Glutamatergic neuron (in vitro differentiated cells): ENCODE measurements around the gene LGR5. TPM values are rescaled to one million over a fixed set of nuclear protein-coding genes. Genes with fewer than 3 reads are reported as not detected.

ENCODE experiments used
- DNase-seq: peaks from one replicate; pipeline ENCODE4 v3.0.0; 2022
- H3K27ac Mint-ChIP-seq: one replicate; pipeline ENCODE4 v1.8.0; 2020; ENCODE audit warnings: mild to moderate bottlenecking, mixed read lengths, inconsistent platforms; ENCODE audit not compliant: unreplicated experiment
- H3K27me3 Mint-ChIP-seq: one replicate; pipeline ENCODE4 v1.8.0; 2020; ENCODE audit warnings: mild to moderate bottlenecking, moderate library complexity, mixed read lengths, inconsistent platforms; ENCODE audit not compliant: unreplicated experiment
- H3K36me3 Mint-ChIP-seq: one replicate; pipeline ENCODE4 v1.8.0; 2020; ENCODE audit warnings: mild to moderate bottlenecking, mixed read lengths, inconsistent platforms; ENCODE audit not compliant: unreplicated experiment
- H3K4me1 Mint-ChIP-seq: one replicate; pipeline ENCODE4 v1.8.0; 2020; ENCODE audit warnings: mild to moderate bottlenecking, low read depth, mixed read lengths, inconsistent platforms; ENCODE audit not compliant: unreplicated experiment
- H3K4me3 Mint-ChIP-seq: one replicate; pipeline ENCODE4 v1.8.0; 2020; ENCODE audit warnings: mild to moderate bottlenecking, mixed read lengths, inconsistent platforms; ENCODE audit not compliant: unreplicated experiment
- H3K9me3 Mint-ChIP-seq: one replicate; pipeline ENCODE4 v1.8.0; 2020; ENCODE audit warnings: mild to moderate bottlenecking, moderate library complexity, mixed read lengths, inconsistent platforms; ENCODE audit not compliant: unreplicated experiment
- CTCF ChIP-seq: fragments of 200-600 bp; sonication (generic); IDR thresholded peaks from one replicate; pipeline ENCODE4 v1.5.0; 2021; ENCODE audit not compliant: partially characterized antibody, unreplicated experiment
- total RNA-seq: library from RNA; stranded (reverse); fragmentation: NEBNext Ultra II Directional; extraction: Animal tissue kit (Norgen Biotek cat#: 25700); gene quantifications from one replicate; pipeline ENCODE4 v1.2.1, GENCODE V29; 2021; ENCODE audit not compliant: unreplicated experiment

LGR5 gene
- total RNA-seq, 1 donor from 2014 or later = 3.1 TPM

- H3K27ac Mint-ChIP-seq = no peak overlapping the region
Observed at GRCh38 chr12:71607494-71608330, 168.1 kb downstream of the LGR5 start.

GRCh38 chr12:71610031-71610795 is 170.6 kb downstream of the LGR5 start:
- Mint-ChIP-seq H3K27ac (no peak overlapping the region), H3K4me1 (no peaks in the 10 kb centered on the region), H3K9me3 (no peaks in the 10 kb centered on the region), H3K27me3 (peaks cover 2% of the 10 kb centered on the region), H3K4me3 (no peak overlapping the region), H3K36me3 (no peaks in the 10 kb centered on the region)
- DNase-seq = no peak
- no peak for TF ChIP-seq CTCF

More at GRCh38 chr12:71607494-71608330, 168.1 kb downstream of the LGR5 start:
- H3K4me3 Mint-ChIP-seq = no peak overlapping the region
- no peak for DNase-seq
- H3K9me3 Mint-ChIP-seq = no peaks in the 10 kb centered on the region
- peaks cover 2% of the 10 kb centered on the region for H3K27me3 Mint-ChIP-seq
- H3K4me1 Mint-ChIP-seq = no peaks in the 10 kb centered on the region
- no peak for TF ChIP-seq CTCF
- H3K36me3 Mint-ChIP-seq = no peaks in the 10 kb centered on the region

GRCh38 chr12:71621938-71622337 is 182.3 kb downstream of the LGR5 start:
- Mint-ChIP-seq H3K36me3 (no peaks in the 10 kb centered on the region), H3K9me3 (peaks cover 1% of the 10 kb centered on the region), H3K4me1 (no peaks in the 10 kb centered on the region), H3K4me3 (no peak overlapping the region), H3K27me3 (no peaks in the 10 kb centered on the region), H3K27ac (peak overlapping the region; percentile 1)
- TF ChIP-seq CTCF = no peak
- no peak for DNase-seq

GRCh38 chr12:71625476-71625875 is 185.9 kb downstream of the LGR5 start:
- no peak for TF ChIP-seq CTCF
- no peak overlapping the region for H3K4me3 Mint-ChIP-seq
- no peaks in the 10 kb centered on the region for H3K36me3 Mint-ChIP-seq
- H3K9me3 Mint-ChIP-seq = peaks cover 1% of the 10 kb centered on the region
- no peak overlapping the region for H3K27ac Mint-ChIP-seq
- no peaks in the 10 kb centered on the region for H3K4me1 Mint-ChIP-seq
- DNase-seq = no peak
- no peaks in the 10 kb centered on the region for H3K27me3 Mint-ChIP-seq

GRCh38 chr12:71626098-71626497 is 186.5 kb downstream of the LGR5 start:
- peaks cover 1% of the 10 kb centered on the region for H3K9me3 Mint-ChIP-seq
- peak overlapping the region; percentile 62 for H3K27ac Mint-ChIP-seq
- no peak for TF ChIP-seq CTCF
- no peaks in the 10 kb centered on the region for H3K4me1 Mint-ChIP-seq
- no peaks in the 10 kb centered on the region for H3K36me3 Mint-ChIP-seq
- no peak for DNase-seq
- H3K4me3 Mint-ChIP-seq = no peak overlapping the region
- no peaks in the 10 kb centered on the region for H3K27me3 Mint-ChIP-seq
